ENCODE measurements around the gene GPATCH3.

GPATCH3 gene

GRCh38 chr1:26844424-26845196 lies 55.7 kb downstream of the GPATCH3 start:
- DNase-seq (ENCODE audit: low spot score) = no peak

Measured in SK-N-DZ (cell line).